T1000 (cell line): ENCODE results near the gene XPOT.
"Not testable (repeated sequence)": the region's sequence is repeated elsewhere in the genome, so short reads cannot be mapped to it uniquely, and the experiment has no call there.

Experiments used
- DNase-seq: peaks from one replicate; lab custom pipeline; 2025; ENCODE audit warnings: mixed read lengths; lab: John Stamatoyannopoulos, UW

The XPOT gene, protein sequence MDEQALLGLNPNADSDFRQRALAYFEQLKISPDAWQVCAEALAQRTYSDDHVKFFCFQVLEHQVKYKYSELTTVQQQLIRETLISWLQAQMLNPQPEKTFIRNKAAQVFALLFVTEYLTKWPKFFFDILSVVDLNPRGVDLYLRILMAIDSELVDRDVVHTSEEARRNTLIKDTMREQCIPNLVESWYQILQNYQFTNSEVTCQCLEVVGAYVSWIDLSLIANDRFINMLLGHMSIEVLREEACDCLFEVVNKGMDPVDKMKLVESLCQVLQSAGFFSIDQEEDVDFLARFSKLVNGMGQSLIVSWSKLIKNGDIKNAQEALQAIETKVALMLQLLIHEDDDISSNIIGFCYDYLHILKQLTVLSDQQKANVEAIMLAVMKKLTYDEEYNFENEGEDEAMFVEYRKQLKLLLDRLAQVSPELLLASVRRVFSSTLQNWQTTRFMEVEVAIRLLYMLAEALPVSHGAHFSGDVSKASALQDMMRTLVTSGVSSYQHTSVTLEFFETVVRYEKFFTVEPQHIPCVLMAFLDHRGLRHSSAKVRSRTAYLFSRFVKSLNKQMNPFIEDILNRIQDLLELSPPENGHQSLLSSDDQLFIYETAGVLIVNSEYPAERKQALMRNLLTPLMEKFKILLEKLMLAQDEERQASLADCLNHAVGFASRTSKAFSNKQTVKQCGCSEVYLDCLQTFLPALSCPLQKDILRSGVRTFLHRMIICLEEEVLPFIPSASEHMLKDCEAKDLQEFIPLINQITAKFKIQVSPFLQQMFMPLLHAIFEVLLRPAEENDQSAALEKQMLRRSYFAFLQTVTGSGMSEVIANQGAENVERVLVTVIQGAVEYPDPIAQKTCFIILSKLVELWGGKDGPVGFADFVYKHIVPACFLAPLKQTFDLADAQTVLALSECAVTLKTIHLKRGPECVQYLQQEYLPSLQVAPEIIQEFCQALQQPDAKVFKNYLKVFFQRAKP

GRCh38 chr12:64403707-64404469 is at the start of gene XPOT:
XPOT (plus strand) TSS chr12:64404392; CDS start chr12:64410036, 5,644 bp downstream.
- peak; percentile 96 for DNase-seq

DNA sequence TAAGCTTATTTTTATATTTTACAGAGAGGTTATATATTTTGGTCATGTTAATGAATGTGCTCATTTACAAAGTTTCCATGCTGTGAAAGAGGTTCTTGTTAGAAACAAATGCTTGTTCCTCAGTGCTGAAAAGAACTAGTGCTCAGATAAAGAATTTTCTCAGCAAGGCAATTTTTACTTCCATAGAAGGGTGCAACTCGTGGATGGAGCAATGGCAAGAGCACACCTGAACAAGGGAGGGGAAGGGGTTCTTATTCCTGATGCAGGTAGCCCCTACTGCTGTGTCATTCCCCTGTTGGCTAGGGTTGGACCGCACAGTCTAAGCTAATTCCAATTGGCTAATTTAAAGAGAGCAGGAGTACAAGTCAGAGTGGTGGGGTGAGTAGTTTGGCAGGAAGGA is 48.0 kb upstream of the XPOT start:
- DNase-seq = not testable (repeated sequence)

- not testable (repeated sequence) for DNase-seq
These were observed 43.0 kb upstream of the XPOT start for GRCh38 chr12:64361173-64361572.

GRCh38 chr12:64362721-64363305 is 41.4 kb upstream of the XPOT start:
- no peak for DNase-seq

DNA sequence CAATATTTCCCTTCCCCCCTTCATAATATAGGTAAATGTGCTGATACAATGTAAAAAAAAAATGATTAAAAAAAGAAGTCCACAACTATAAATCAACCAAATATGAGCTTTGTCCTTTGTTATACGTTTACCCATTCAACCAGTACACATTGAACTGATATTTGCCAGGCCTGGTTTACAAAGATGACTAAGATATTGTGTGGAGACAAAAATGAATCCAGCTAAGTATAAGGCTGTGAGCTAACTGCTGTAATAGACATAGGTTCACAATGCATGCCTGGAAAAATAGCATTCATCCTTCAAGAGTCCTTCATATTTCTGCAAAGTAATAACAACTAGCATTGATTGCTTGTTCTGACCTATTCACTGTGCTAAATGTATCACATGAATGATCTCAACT is 20.5 kb upstream of the XPOT start:
- DNase-seq = no peak

DNA sequence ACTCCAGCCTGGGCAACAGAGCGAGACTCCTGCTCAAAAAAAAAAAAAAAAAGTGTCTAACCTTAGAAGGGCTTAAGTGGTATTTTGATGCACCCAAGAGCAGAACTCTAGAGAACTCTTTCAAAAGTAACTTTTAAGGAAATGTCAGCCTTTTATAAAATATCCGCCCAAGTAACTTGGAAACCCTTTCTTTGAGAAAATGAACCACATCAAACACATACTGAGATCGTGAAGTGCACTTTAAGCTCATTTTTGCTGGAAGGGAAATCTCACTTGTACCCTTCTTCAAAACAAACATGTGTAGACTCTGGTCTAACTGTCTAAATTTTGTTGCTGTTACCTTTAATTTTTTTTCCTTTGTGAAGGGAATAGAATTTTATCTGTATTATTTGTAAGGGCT is 19.2 kb upstream of the XPOT start:
- DNase-seq = no peak

DNA sequence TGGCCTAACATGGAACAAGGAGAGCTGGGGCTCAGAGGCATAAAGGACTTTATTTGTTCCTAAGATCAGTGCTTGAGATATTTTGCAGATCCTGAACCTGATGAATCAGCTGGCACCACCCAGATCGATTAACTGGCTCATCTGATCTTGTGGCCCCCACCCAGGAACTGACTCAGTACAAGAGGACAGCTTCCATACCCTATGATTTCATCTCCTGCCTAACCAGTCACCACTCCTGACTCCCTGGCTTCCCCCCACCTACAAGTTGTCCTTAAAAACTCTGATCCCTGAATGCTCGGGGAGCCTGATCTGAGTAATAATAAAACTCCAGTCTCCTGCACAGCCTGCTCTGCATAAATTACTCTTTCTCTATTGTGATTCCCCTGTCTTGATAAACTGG is 18.7 kb upstream of the XPOT start:
- DNase-seq = no peak

- DNase-seq = no peak
These were observed 16.9 kb upstream of the XPOT start for GRCh38 chr12:64387197-64387816.

GRCh38 chr12:64389154-64389553 is 15.0 kb upstream of the XPOT start:
- no peak for DNase-seq

DNA sequence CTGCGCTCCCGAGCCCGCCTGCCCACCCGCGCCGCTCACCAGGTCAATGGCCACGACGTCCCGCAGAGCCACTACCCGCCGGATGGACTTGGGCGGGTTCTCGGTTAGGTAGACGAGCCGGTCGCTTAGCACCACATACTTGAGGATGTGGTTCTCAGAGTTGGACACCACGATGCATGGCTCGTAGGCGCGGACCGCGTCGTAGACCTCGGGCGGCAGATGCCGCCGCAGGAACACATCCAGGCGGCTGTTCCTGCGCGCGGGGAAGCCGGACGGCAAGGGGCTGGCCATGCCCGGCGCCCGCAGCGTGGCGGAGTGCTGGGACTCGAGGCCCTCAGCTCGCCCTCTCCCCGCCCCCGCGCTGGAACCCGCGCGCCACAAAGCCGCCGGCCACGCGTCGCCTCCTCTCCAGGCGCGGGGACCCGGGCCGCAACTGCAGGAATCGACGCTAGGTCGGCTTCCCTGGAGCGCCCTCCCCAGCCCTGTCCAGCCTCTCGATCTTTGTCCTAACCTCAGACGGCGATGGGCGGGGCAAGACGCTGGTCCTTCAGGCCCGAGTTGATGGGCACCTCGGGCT is 13.8 kb upstream of the XPOT start, which contains the start of gene C12orf56:
TSS of gene C12orf56 (minus strand) at position 484 of the 577 bp plus-strand sequence. CDS start at position 291, 193 bp downstream.
- no peak for DNase-seq

DNA sequence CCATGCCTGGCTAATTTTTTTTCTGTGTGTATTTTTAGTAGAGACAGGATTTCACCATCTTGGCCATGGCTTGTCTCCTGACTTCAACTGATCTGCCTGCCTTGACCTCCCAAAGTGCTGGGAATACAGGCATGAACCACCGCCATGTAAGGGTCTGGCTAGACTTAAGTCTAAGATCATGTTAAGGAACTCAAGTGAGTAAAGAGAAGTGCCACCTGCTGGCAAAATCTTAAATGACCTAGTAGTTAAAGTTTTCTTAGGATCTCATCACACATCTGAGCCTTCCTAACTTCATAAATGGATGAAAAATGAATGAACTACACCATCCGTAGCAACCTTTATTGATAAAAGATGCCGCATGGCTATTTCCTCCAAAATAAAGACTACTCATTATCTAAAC is 12.0 kb upstream of the XPOT start:
- DNase-seq = no peak

GRCh38 chr12:64395739-64396138 is 8.5 kb upstream of the XPOT start:
- DNase-seq = no peak

DNA sequence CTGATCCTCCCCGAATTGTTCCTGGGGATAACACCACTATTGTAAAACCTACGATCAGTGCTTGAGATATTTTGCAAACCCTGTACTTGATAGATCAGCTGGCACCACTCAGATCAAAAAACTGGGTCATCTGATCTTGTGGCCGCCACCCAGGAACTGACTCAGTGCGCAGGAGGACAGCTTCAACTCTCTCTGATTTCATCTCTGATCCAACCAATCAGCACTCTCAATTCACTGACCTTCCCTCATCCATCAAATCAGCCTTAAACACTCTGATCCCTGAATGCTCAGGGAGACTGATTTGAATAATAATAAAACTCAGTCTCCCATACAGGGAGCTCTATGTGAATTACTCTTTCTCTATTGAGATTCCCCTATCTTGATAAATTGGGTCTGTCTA is 4.2 kb upstream of the XPOT start:
- no peak for DNase-seq

GRCh38 chr12:64402181-64402580 is 2.0 kb upstream of the XPOT start:
- no peak for DNase-seq

DNA sequence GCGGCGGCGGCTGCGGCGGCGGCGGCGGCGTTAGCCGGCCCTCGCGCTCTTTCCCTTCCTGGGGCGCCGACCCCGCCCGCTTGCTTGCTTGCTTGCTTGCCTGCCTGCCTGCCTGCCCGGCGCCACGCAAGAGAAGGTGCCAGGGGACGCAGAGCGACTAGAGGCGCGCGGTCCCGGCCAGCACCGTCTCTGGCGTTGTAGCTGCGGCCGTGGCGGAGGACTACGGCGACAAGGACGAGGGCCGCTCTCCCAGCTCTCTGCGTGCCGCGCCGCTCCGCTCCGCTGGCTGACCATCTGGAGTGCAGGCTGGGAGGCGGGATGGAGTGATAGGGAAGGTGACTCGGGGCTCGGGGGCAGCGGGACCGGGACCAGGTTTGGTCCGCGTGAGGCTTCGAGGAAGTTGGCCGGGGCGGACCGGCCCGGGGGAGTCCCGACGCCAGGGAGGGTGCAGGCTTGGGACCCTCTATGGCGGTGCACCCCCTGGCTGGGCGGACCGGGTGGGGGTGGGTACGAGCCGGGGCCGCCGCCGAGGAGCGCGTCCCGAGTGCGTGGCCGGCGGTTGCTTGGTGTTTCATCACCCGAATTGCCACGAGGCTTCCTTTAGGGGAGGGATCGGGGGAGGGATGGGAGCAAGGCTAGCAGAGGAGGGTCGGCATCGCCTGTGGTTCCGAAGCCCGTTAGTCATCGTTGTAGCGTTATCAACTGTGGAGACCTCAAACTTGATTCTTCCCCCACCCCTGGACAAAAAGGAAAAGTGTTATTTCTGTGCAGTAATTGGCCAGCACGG is 471 bp downstream of the XPOT start:
- DNase-seq = no peak

GRCh38 chr12:64407342-64408223 is 3.4 kb downstream of the XPOT start:
- DNase-seq = no peak

GRCh38 chr12:64411427-64411826 is 7.2 kb downstream of the XPOT start:
- no peak for DNase-seq

GRCh38 chr12:64412459-64412858 is 8.3 kb downstream of the XPOT start:
- DNase-seq = no peak

DNA sequence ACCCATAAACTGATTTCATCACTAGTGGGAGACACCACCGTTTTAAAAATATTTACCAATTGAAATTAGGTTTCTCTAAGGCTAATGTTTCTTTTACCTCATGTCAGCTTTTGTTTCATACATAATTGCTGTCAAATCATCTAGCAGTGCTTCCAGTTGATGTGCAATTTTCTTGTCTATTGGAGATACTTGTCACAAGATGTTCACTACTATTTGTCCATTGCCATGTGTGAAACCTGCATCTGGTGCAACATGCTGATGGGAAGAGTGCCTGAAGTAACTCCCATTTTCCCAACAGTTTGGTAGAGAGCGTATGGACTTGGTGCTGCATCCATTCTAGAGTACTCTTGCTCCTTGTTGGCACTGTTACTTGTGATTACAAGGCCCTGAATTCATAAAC is 9.7 kb downstream of the XPOT start:
- no peak for DNase-seq
